ENCODE measurements around the gene ATP9B.

Gene ATP9B

GRCh38 chr18:79420033-79420745 lies 351.0 kb downstream of the ATP9B start:
- no peak for DNase-seq

- DNase-seq, result no peak
Measured at GRCh38 chr18:79421275-79421857, 352.2 kb downstream of the ATP9B start.

DNA sequence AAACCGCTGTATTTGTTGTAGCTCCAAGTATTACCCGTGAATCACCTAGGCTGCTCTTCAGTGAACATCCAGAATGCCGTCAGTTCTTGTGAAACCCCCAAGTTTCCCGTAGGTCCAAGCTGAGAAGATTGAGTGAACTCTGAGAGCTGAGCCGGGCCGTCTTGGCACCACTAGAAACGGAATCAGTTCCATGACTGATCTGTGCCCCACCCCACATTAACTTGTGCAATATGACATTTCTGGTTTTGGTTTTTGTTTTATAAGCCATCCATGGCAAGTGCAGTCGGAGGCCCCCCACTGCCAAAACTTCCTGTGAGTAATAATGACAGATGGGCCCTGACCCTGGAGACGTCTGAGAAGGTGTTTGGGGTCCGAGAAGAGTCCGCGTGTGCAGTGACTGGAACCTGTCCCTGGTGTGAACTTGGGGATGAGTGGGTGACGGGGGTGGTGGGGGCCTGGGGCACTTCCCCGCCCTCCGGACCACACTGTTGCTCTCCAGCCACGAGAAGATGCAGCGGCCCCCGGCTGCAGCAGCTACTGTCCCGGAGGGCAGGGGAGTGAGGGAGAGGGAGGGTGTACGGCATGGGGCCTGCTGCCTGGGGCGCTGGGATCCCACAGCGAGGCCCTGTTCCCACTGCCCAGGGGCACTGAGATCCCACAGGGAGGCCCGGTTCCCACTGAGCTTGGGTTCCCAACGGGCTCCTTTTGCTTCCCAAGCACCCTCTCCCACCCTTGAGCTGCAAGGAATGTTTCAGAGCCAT lies 353.0 kb downstream of the ATP9B start:
- DNase-seq, result no peak

- DNase-seq, result no peak
Measured at GRCh38 chr18:79422783-79423165, 353.6 kb downstream of the ATP9B start.

DNA sequence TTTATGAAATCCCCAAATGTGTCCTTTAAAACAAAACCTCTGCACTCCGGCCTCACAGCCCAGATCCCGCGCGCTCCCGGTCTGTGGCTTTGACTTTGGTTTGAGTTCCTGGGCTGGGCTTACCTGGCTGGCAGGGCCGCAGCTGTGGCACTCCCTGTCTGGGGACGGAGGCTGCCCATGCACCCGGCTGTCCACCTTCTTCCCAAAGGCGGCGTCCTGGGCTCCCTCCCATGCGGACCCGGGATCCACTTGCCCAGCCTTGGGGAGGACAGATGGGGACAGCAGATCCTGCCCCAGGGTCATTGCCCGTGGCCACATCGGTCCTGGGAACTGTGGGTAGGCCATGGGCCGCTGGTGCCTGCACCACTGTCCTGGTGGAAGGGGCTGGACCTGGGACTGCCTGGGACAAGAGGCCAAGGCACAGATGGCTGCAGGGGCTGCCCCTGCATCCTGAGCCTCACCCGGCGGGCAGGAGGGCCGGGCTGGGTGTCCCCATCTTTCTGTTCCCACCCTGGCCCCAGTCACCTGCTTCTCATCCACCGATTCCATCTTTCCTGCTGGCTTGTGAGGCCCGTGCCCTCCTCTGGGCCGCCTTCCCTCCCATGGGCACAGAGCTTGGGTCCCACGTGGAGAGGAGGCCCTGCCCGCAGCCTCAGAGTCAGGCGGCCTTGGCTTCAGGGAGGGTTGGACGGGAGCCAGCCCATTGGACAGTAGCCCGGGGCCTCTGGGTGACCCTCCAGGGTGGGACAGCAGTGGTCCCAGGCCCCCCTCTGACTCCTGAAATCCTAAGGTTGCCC lies 354.2 kb downstream of the ATP9B start:
- no peak for DNase-seq

DNA sequence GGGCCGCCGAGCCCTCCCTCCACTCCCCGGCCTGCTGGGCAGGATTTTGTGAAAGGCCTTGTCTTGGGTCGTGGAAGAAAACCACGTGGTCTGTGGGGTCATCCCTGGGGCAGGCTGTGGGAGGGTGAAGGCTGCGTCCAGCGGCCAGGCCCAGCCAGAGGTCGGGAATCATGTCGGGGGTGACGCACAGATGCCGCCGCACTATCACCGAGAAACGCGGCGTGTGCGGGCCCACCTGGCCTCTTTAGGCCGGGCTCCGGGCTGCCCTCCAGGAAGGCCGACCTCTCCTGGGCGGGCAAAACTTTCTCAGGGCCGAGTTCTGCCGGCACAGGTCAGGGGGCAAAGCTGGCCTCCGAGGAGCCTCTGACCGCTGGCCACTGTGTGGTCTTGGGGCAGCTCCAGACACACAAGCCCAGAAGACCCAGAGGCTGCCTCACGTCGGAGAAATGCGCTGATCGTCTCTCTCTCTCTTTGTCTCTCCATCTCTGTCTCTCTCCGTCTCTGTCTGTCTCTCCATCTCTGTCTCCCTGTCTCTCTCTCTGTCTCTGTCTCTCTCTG lies 354.9 kb downstream of the ATP9B start:
- no peak for DNase-seq

- no peak for DNase-seq
Measured at GRCh38 chr18:79424880-79425568, 355.8 kb downstream of the ATP9B start.

DNA sequence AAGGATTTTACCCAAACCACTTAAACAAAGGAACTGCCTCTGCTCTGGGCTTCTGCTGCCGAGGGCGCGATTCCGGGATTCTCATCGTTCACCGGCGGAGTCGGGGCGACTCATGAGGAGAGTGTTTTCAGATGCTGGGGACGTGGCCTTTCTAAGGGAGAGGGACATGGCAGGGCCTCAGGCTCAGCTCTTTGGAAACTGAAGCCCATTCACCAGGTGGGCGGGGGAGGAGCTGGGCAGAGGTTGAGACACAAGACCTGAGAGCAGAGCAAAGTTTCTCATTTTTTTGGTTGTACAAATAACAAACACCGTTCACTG lies 356.3 kb downstream of the ATP9B start:
- no peak for DNase-seq

DNA sequence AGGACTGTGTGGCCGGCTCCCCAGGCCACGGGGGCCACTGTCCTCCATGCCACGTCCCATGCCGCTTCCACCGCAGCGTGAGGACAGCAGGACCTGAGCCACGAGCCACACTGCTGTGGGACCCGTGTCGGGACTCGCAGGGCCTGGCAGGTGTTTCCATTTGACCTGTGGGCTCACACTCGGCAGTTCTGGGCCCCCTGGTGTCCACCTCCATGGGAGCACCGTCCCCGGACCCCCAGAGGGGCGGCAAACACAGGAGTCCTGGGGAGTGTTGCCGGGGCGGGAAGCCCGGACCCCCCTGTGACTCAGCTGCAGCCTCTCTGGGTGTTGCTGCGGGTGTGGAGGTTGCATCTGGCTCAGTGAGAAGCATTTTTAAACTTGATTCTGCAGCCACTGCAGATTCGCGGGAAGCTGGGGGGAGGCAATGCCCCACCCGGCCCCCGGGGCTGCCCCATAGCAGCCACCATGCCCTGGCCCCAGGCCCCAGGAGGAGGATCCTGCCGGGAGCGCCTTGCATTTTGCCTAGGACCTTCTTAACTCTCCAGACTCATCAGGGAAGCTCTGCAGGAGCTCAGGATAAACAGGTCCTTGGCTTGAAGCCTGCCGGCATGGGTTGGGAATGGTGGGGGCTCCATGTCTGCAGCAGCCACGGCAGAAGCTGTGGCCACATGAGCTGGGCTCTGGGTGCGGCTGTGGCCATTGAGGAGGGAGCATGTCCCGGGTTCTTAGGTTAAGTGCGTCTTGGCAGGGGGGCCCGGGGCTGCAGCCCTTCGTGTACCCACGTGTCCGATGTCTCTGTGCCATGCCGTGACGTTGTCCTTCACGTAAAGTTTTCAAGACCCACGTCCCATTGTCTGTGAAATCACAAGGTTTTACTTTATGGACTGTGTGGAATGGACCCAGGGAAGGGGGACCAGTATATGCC lies 357.4 kb downstream of the ATP9B start:
- no peak for DNase-seq

DNA sequence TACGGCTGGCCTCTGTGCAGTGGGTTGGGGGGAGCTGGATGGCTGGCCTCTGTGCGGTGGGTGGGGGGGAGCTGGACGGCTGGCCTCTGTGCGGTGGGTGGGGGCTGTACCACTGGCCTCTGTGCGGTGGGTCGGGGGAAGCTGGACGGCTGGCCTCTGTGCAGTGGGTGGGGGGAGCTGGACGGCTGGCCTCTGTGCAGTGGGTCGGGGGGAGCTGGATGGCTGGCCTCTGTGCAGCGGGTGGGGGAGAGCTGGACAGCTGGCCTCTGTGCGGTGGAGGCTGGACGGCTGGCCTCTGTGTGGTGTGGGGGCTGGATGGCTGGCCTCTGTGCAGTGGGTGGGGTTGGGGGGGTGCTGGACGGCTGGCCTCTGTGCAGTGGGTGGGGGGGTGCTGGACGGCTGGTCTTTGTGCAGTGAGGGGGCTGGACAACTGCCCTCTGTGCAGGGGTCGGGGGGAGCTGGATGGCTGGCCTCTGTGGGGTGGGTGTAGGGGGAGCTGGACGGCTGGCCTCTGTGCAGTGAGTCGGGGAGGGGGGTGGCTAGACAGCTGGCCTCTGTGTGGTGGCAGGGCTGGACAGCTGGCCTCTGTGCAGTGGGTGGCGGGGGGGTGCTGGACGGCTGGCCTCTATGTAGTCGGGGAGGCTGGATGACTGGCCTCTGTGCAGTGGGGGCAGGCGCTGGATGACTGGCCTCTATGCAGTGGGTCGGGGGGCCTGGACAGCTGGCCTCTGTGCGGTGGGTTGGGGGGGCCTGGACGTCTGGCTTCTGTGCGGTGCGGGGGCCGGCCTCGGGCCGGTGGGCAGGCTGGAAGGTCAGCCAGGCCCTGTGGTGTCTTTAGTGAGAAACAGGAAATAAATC lies 358.4 kb downstream of the ATP9B start:
- no peak for DNase-seq

Measured in DMS 273 treated with DMSO at 0.1 percent for 48 hours (cell line).